Epithelial cell of proximal tubule (primary cell): ENCODE results near the gene PTPRN2. TPM values are rescaled to one million over a fixed set of nuclear protein-coding genes. Genes with fewer than 3 reads are reported as not detected.
"Not testable (repeated sequence)": the region's sequence is repeated elsewhere in the genome, so short reads cannot be mapped to it uniquely, and the experiment has no call there.

Source experiments
- DNase-seq: peaks from one replicate; pipeline ENCODE4 v3.0.0-alpha.2; 2011; ENCODE audit warnings: low read depth
- H3K4me3 ChIP-seq: 2 replicates; pipeline ENCODE4 v1.5.1; 2011; ENCODE audit warnings: low read depth, mild to moderate bottlenecking, low read length
- total RNA-seq: library from RNA; depleted of rRNA; stranded (reverse); fragments of >200 nt; gene quantifications from 2 replicates; pipeline ENCODE4 v1.2.3, GENCODE V29; 2015
- TF ChIP-seq, protein P1 (sequence below): conservative IDR thresholded peaks from 2 replicates; pipeline ENCODE4 v1.5.1; 2012; ENCODE audit warnings: low read depth, mild to moderate bottlenecking, low read length

PTPRN2 gene
- total RNA-seq, 1 donor from 2014 or later, result 2.8 TPM

GRCh38 chr7:158507917-158508316, 79.7 kb downstream of the PTPRN2 start:
- DNase-seq, result no peak
- TF ChIP-seq, protein P1, sequence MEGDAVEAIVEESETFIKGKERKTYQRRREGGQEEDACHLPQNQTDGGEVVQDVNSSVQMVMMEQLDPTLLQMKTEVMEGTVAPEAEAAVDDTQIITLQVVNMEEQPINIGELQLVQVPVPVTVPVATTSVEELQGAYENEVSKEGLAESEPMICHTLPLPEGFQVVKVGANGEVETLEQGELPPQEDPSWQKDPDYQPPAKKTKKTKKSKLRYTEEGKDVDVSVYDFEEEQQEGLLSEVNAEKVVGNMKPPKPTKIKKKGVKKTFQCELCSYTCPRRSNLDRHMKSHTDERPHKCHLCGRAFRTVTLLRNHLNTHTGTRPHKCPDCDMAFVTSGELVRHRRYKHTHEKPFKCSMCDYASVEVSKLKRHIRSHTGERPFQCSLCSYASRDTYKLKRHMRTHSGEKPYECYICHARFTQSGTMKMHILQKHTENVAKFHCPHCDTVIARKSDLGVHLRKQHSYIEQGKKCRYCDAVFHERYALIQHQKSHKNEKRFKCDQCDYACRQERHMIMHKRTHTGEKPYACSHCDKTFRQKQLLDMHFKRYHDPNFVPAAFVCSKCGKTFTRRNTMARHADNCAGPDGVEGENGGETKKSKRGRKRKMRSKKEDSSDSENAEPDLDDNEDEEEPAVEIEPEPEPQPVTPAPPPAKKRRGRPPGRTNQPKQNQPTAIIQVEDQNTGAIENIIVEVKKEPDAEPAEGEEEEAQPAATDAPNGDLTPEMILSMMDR, result no peak
- no peak overlapping the region for H3K4me3 ChIP-seq

DNA sequence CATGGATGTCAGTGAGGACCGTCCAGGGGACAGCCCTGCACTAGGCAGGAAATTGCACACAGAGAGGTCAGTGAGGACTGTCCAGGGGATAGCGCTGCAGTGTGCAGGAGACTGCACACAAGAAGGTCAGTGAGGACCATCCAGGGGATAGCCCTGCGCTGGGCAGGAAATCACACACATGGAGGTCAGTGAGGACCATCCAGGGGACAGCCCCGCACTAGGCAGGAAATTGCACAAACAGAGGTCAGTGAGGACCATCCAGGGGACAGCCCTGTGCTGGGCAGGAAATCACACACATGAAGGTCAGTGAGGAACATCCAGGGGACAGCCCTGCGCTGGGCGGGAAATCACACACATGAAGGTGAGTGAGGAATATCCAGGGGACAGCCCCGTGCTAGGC, 80.4 kb downstream of the PTPRN2 start:
- not testable (repeated sequence) for H3K4me3 ChIP-seq, DNase-seq

DNA sequence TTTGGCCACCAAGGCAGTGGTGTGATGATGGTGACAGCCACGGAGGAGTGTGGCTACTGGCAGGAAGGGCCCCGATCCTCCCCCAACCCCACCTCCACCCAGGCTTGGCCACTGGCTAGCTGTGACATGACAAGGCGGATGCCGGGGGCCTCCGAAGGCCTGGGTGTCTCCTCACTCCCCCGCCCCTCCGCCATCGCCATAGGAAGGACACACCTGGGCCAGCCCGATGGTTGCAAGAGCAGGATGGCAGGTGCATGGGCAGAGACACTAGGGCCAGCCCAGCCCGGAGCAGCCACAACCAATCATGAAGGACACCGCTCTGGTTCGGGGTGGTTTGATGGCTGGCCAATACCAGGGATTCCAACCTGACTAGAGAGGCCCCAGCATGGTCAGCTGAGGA, 81.0 kb downstream of the PTPRN2 start:
- TF ChIP-seq, protein P1, result no peak
- no peak for DNase-seq

GRCh38 chr7:158505683-158506082, 81.9 kb downstream of the PTPRN2 start:
- no peak for DNase-seq
- no peak overlapping the region for H3K4me3 ChIP-seq
- TF ChIP-seq, protein P1, result no peak

More for the DNA sequence above, 81.0 kb downstream of the PTPRN2 start:
- H3K4me3 ChIP-seq, result no peak overlapping the region

- no peak overlapping the region for H3K4me3 ChIP-seq
- DNase-seq, result no peak
- TF ChIP-seq, protein P1, result no peak
These were observed 85.4 kb downstream of the PTPRN2 start for GRCh38 chr7:158502068-158502750.

DNA sequence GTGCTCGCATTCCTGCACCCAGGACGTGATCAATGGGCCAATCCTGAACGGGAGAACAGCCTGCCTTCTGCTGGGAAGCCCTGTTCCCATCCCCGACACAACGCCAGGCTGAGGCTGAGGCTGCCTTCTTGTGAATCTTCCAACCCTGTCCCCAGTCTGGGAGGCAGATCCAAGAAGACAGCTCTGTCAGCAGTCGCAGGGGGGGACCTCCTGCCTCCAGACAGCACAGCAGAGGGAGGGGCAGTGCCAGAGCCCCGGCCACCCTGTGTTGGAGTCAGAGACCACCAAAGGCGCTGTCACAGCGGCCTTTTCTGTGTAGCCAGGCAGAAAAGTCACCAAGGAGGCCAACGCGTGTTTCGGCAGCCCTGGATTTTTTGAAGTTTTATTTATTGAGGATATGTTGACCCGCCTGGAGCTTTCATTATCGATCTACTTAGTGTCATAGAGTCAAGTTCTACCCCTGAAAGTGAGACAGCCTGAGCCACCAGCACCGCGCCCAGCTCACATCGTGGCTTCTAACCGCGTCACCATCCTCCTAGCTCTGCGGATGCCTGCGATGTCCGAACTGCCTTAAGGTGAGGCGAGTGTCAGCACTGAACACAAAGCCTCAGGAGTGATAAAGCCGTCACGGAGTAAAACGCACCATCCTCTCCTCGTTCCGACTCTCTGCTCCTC, 86.1 kb downstream of the PTPRN2 start:
- TF ChIP-seq, protein P1, result no peak
- H3K4me3 ChIP-seq, result no peak overlapping the region
- no peak for DNase-seq

GRCh38 chr7:158500651-158501052, 87.0 kb downstream of the PTPRN2 start:
- TF ChIP-seq, protein P1, result no peak
- DNase-seq, result no peak
- no peak overlapping the region for H3K4me3 ChIP-seq
